Measurements from ENCODE around the gene SLC16A9. TPM values are rescaled to one million over a fixed set of nuclear protein-coding genes. Genes with fewer than 3 reads are reported as not detected.

The SLC16A9 gene
- total RNA-seq, 2 experiments from 2014 or later = 1.0 to 1.4 TPM

GRCh38 chr10:59601985-59602384 lies 107.7 kb downstream of the SLC16A9 start:
- Mint-ChIP-seq H3K27me3 (peaks cover 3% of the 10 kb centered on the region), H3K36me3 (ENCODE audit: low read depth) (no peaks in the 10 kb centered on the region), H3K27ac (no peak overlapping the region), H3K4me1 (no peaks in the 10 kb centered on the region), H3K9me3 (ENCODE audit: low read depth) (no peaks in the 10 kb centered on the region), H3K4me3 (no peak overlapping the region)
- intact Hi-C loops (cut with DNase I, micrococcal nuclease) = no loop called here
- ChIA-PET POLR2A (no interaction called here), CTCF (no interaction called here)
- ATAC-seq = no peak
- no peak for DNase-seq

Other genes starting within 250 kb of the SLC16A9 start
- gene MRLN, start 43.6 kb upstream of the SLC16A9 start, total RNA-seq = not detected
- 10 to 100 TPM; 49.7 to 53.0 TPM for gene CCDC6, start 196.7 kb upstream of the SLC16A9 start, total RNA-seq

Measured in activated CD4-positive, alpha-beta T cell treated with anti-CD3 and anti-CD28 coated beads for 36 hours (primary cell).